Tibial artery (tissue), 4 donors: ENCODE results near the gene SLC41A2.

ENCODE experiments used
- DNase-seq, 2 donors: peaks; one replicate each; pipeline ENCODE4 v3.0.0-alpha.2; 2019
- H3K27ac ChIP-seq, 2 donors: fragments of 200-600 bp; sonication (generic) in 1 of 2; 1 replicate in 1 of 2; 2 replicates in 1 of 2; pipeline ENCODE4 v1.5.1; 2018 to 2019; ENCODE audit warnings: mild to moderate bottlenecking in 1 of 2
- H3K27me3 ChIP-seq, 2 donors: fragments of 200-600 bp; sonication (generic) in 1 of 2; one replicate each; pipeline versions ENCODE4 v1.5.1 to v1.6.0; 2016 to 2019
- H3K36me3 ChIP-seq, 3 donors: fragments of 200-600 bp; sonication (generic) in 2 of 3; one replicate each; pipeline ENCODE4 v1.5.1; 2016 to 2019; ENCODE audit warnings: mild to moderate bottlenecking in 2 of 3
- H3K4me1 ChIP-seq, 4 donors: fragments of 200-600 bp; sonication (generic) in 2 of 4; 1 replicate in 3 of 4; 2 replicates in 1 of 4; pipeline ENCODE4 v1.5.1; 2016 to 2019
- H3K4me3 ChIP-seq, 2 donors: fragments of 200-600 bp; sonication (generic) in 1 of 2; 1 replicate in 1 of 2; 2 replicates in 1 of 2; pipeline ENCODE4 v1.5.1; 2018 to 2019; ENCODE audit warnings: mild to moderate bottlenecking in 2 of 2
- H3K9me3 ChIP-seq, 3 donors: fragments of 200-600 bp; sonication (generic) in 1 of 3; one replicate each; pipeline ENCODE4 v1.5.1; 2016 to 2019
- CTCF ChIP-seq, 2 experiments: fragments of 200-600 bp in 1 of 2; fragments of 450-650 bp in 1 of 2; IDR thresholded peaks; one replicate each; pipeline ENCODE4 v1.5.1; 2017 to 2019; ENCODE audit warnings: antibody characterized with exemption in 2 of 2, mild to moderate bottlenecking in 1 of 2, moderate library complexity in 1 of 2
- intact Hi-C: fragments of 100-400 bp; cut with DNase I; formaldehyde crosslinking; loops from one replicate; pipeline ENCODE4 v1.15.0; 2023; ENCODE audit warnings: low total_unique reads

Gene SLC41A2

GRCh38 chr12:104928036-104928745 is 29.9 kb downstream of the SLC41A2 start:
- H3K4me3 ChIP-seq = no peak overlapping the region
- H3K36me3 ChIP-seq = peaks cover 0 to 5% (median 0%) of the 10 kb centered on the region in 3 donors
- no peak for TF ChIP-seq CTCF (IDR thresholded peaks at IDR 0.05)
- H3K4me1 ChIP-seq = peaks cover 0 to 34% (median 15%) of the 10 kb centered on the region in 4 donors
- H3K27me3 ChIP-seq = no peaks in the 10 kb centered on the region
- no peaks in the 10 kb centered on the region for H3K9me3 ChIP-seq
- no peak for DNase-seq
- intact Hi-C loops = no loop called here
- no peak overlapping the region for H3K27ac ChIP-seq

- no peak for DNase-seq
- TF ChIP-seq CTCF (IDR thresholded peaks at IDR 0.05) = no peak
- H3K36me3 ChIP-seq = peaks cover 0 to 14% (median 0%) of the 10 kb centered on the region in 3 donors
- H3K4me3 ChIP-seq = no peak overlapping the region
- peaks cover 0 to 26% (median 6%) of the 10 kb centered on the region in 4 donors for H3K4me1 ChIP-seq
- H3K27ac ChIP-seq = no peak overlapping the region
- H3K27me3 ChIP-seq = no peaks in the 10 kb centered on the region
- H3K9me3 ChIP-seq = peaks cover 0 to 9% (median 8%) of the 10 kb centered on the region in 3 donors
- intact Hi-C loops = no loop called here
Measured at GRCh38 chr12:104925501-104925900, 32.6 kb downstream of the SLC41A2 start.

- H3K36me3 ChIP-seq = peaks cover 0 to 8% (median 0%) of the 10 kb centered on the region in 3 donors
- TF ChIP-seq CTCF (IDR thresholded peaks at IDR 0.05) = no peak
- no peaks in the 10 kb centered on the region for H3K27me3 ChIP-seq
- DNase-seq = no peak
- intact Hi-C loops = no loop called here
- peaks cover 0 to 13% (median 0%) of the 10 kb centered on the region in 4 donors for H3K4me1 ChIP-seq
- no peak overlapping the region for H3K27ac ChIP-seq
- peaks cover 0 to 9% (median 8%) of the 10 kb centered on the region in 3 donors for H3K9me3 ChIP-seq
- no peak overlapping the region for H3K4me3 ChIP-seq
Measured at GRCh38 chr12:104921340-104921739, 36.8 kb downstream of the SLC41A2 start.

- no peaks in the 10 kb centered on the region for H3K27me3 ChIP-seq
- H3K36me3 ChIP-seq = no peaks in the 10 kb centered on the region
- no peak for TF ChIP-seq CTCF (IDR thresholded peaks at IDR 0.05)
- no peak overlapping the region for H3K4me3 ChIP-seq
- no peaks in the 10 kb centered on the region for H3K9me3 ChIP-seq
- DNase-seq = no peak
- intact Hi-C loops = no loop called here
- H3K27ac ChIP-seq = no peak overlapping the region
- H3K4me1 ChIP-seq = peaks cover 0 to 17% (median 2%) of the 10 kb centered on the region in 4 donors
Measured at GRCh38 chr12:104911942-104912341, 46.1 kb downstream of the SLC41A2 start.

GRCh38 chr12:104910196-104910840 is 47.8 kb downstream of the SLC41A2 start:
- Histone ChIP-seq H3K9me3 (no peaks in the 10 kb centered on the region), H3K4me3 (no peak overlapping the region), H3K27me3 (no peaks in the 10 kb centered on the region), H3K4me1 (peaks cover 0 to 17% (median 2%) of the 10 kb centered on the region in 4 donors), H3K36me3 (no peaks in the 10 kb centered on the region), H3K27ac (peak overlapping the region; percentile 27 to 52)
- TF ChIP-seq CTCF (IDR thresholded peaks at IDR 0.05) = no peak
- intact Hi-C loops = no loop called here
- no peak for DNase-seq
